GM12874 (cell line): ENCODE measurements around the gene GRID1.

ENCODE experiments used
- TF ChIP-seq, protein P1 (sequence below): IDR thresholded peaks from 2 replicates; pipeline ENCODE4 v1.5.1; 2011; ENCODE audit warnings: low read depth, mild to moderate bottlenecking, control low read depth, low read length, moderate library complexity; ENCODE audit not compliant: insufficient read depth

Gene GRID1

DNA sequence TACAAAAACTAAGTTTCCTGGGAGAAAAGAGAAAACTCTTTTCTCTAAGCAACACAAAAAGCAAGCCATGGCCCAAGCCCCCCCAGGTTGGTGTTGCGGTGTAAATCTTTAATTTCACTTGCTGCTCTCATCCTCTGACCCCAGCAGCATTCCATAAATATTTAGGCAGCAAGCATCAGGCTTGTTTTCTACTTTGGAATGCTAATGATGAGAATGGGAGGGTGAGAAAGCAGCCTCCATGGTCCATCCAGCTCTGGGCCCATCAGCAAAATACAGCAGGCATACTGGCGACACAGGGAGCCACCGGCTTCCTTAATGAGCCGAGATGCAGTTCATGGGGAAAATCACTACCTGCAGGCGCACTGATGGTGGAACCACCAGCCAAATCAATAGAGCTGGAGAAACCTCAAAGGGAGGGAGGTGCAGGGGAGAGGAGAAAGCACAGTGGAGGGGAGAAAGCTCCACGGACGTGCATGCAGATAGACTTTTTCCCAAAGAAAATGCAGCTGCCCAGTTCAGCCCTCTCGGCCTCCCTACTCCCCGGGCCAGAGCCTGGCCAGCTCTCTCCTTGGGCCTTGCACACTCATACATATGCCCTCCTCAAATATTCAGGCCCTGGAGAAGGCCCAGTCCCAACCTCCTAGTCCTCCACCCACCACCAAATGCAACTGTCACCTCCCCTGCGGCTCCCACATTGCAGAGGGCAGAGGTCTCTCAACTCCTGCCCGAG is 131.9 kb downstream of the GRID1 start:
- TF ChIP-seq, protein P1, sequence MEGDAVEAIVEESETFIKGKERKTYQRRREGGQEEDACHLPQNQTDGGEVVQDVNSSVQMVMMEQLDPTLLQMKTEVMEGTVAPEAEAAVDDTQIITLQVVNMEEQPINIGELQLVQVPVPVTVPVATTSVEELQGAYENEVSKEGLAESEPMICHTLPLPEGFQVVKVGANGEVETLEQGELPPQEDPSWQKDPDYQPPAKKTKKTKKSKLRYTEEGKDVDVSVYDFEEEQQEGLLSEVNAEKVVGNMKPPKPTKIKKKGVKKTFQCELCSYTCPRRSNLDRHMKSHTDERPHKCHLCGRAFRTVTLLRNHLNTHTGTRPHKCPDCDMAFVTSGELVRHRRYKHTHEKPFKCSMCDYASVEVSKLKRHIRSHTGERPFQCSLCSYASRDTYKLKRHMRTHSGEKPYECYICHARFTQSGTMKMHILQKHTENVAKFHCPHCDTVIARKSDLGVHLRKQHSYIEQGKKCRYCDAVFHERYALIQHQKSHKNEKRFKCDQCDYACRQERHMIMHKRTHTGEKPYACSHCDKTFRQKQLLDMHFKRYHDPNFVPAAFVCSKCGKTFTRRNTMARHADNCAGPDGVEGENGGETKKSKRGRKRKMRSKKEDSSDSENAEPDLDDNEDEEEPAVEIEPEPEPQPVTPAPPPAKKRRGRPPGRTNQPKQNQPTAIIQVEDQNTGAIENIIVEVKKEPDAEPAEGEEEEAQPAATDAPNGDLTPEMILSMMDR = no peak

DNA sequence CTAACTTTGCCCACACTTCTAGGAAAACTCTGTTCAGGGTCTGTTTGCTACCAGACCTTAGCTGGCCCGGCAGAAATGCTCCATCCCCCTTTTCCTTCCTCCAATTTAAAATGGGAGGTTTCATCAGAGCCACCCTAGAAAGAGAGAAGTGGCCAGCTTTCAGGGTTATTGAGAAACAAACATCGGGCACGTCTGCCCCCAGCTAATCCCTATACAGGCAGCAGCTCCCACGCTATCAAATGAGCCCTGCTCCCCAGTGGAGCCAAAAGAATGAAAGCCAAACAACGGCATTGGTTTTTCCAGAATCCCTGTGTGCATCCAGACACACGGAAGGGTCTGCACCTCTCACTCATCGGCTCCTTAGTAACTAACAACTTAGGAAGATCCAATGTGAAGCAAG is 132.5 kb downstream of the GRID1 start:
- TF ChIP-seq, protein P1 = no peak

DNA sequence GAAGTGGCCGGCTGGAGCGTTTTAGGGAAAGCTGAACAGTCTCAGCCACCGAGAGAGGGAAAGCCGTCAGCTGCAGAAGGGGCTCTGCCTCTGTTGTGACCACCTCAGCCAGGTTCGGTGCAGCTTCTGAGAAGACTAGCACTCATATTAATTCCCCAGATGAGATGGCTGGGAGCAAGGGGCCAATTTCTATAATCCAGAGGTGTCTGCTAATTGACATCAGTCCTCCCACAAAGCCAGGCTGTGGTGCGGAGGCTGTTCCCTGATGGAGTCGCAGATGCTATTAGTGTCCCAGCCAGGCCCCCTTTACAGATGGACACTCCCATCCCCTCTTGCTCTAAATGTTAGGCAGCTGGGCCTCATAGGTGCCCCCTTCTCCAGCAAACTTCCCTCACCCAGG is 133.5 kb downstream of the GRID1 start:
- TF ChIP-seq, protein P1 = no peak

- TF ChIP-seq, protein P1 = no peak
Observed at GRCh38 chr10:86232644-86233043, 134.0 kb downstream of the GRID1 start.

DNA sequence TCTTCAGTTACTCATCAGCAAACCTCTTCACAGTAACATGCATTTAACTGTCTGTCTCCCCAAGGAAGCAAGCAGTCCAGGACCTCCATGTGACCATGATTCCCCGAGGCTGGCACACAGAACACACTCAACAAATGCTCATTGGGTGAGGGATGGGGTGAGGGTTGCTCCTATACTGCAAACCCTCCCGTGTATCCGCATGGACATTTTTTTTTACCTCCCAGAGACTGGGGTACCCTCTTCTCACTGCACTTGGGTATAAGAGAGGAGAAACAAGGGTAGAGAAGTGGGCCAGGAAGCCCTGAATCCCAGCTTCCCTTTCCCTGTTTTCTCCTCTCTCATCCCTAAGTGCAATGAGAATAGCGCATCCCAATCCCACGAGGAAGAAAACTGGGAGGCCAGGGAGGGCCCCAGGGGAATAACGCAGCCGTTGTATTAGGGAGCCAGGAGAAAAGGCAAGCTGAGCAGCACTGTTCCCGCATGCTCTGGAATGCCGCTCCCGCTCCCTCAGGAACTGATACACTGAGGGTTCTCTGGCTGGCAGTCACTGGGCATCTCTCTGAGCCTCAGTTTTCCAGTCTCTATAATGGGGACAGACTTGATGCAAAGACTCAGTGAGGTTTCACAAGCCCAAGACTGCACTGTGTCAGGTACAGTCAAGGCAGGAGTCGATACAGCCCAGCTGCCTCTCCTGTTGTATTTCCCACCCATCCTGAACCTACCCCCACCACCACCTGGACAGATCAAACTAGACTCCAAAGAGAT is 134.6 kb downstream of the GRID1 start:
- TF ChIP-seq, protein P1 = no peak

GRCh38 chr10:86230557-86231180 is 135.9 kb downstream of the GRID1 start:
- TF ChIP-seq, protein P1 = no peak

DNA sequence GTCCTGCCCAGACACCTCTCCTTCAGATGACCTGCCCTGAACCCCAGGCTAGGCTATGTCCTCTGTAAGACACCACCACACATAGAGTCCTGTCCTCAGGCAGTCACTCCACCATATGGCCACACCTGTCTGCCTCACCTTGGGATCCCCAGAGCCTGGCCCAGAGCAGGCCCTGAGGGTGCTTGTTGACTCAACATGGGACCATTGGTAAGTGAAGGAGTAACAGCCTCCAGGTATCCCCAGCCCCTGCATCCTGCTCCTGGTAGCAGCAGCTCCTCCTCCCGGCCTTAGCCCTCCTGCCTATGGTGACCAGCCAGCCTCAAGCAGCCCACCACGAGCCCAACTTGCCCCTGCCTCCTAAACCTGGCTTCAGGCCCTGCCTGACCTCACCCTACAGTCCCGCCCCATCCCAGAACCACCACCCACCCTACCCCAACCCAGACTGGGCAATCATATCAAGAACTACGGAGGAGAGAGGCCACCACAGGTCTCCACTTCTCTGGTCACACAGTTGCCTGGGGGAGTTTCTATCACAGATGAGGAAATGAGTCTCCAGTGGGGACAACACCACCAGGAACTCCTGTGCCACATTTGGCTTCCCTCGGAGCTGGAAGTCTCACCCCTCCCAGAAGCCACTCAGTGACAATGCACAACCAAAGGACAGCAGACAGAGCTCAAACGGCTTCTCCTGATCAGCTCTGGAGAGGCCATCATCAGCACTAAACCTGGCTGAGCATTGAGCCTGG is 136.6 kb downstream of the GRID1 start:
- TF ChIP-seq, protein P1 = no peak
